HG03108 (cell line): ENCODE results near the gene NRG3.

Experiments used
- ATAC-seq: cut with Tn5 transposase; IDR thresholded peaks from one replicate; pipeline ENCODE4 v1.9.1; 2021; ENCODE audit warnings: moderate library complexity; ENCODE audit not compliant: unreplicated experiment

The NRG3 gene

GRCh38 chr10:81882011-81882410 lies 7.0 kb downstream of the NRG3 start:
- ATAC-seq: no peak

- ATAC-seq: no peak
These were observed 9.9 kb downstream of the NRG3 start for GRCh38 chr10:81884856-81885255.

- ATAC-seq: no peak
These were observed 10.5 kb downstream of the NRG3 start for GRCh38 chr10:81885491-81885890.

DNA sequence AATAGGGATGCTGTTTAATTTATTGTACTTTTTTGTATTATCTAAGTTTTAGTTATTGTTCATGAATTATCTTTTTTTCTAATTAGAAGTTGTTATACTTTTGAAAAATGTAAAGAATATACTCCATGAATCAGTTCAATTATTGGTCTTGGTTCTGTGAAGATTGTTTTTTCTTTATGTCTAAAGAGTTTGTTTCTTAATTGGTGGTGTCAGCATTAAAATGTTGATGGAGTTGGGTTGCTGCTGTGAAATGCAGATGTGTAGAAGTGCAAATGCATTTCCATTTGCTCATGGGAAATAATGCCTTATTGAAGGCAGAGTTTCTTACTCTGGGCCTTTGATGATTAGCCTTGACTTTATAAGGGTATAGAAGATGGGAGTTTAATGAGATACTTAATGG lies 11.9 kb downstream of the NRG3 start:
- no peak for ATAC-seq

- ATAC-seq: no peak
These were observed 14.3 kb downstream of the NRG3 start for GRCh38 chr10:81889181-81889769.

GRCh38 chr10:81894616-81895015 lies 19.6 kb downstream of the NRG3 start:
- no peak for ATAC-seq

GRCh38 chr10:81898518-81898917 lies 23.5 kb downstream of the NRG3 start:
- ATAC-seq: no peak

DNA sequence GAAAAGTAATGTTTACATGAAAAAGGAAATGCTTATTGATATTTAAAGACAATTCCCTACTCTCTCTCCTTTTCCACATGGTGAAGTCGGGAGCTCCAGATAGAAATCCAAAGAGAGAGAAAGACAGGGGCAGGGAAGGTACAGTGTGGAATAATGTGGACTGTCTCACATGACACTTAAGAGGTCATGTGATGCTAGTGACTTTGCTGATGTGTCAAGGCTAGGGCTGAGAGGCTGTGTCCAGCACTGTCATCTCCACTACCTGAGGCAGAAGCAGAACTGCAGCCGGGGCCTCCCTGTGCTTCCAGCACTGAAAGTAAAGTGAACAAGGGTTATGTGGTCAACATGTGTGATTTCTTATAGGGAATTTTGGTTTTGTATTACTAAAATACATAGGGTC lies 26.0 kb downstream of the NRG3 start:
- ATAC-seq: no peak

DNA sequence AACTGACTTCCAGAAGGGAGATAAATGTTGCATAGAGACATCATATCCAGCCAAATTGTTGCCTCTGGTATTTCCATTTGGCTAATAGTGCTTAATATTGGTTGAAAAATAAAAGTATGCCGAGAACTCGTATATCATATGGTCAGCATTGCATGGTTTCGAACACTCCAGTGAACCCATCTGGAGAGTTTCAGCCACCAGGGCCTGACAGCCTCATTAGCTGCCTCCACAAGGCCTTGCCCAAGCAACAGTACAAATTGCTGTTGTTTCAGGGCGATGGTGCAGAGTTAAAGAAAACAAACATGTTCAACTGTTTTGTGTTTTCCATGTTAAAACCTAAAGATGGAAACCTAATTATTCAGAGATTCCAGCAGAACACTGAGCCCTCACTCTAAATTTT lies 28.5 kb downstream of the NRG3 start:
- no peak for ATAC-seq

DNA sequence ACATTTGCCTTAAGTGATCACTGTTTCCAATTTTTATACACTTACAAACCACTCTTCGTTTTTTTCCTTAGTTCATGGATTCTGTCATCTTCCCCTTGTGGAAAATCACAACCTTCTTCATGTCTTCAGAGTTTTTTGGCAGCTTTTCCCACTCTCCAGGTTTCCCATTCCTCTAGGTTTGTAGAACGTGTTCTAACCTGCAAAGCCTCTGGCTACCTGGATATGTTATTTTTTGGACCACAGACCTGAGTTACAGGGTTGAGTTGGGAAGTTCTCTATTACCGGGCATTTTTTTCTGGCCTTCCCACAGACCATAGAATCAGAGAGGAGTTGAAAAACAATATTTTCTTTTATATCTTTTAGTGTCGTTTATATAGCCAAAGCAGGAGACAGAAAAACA lies 30.2 kb downstream of the NRG3 start:
- no peak for ATAC-seq

GRCh38 chr10:81909453-81909852 lies 34.5 kb downstream of the NRG3 start:
- no peak for ATAC-seq

DNA sequence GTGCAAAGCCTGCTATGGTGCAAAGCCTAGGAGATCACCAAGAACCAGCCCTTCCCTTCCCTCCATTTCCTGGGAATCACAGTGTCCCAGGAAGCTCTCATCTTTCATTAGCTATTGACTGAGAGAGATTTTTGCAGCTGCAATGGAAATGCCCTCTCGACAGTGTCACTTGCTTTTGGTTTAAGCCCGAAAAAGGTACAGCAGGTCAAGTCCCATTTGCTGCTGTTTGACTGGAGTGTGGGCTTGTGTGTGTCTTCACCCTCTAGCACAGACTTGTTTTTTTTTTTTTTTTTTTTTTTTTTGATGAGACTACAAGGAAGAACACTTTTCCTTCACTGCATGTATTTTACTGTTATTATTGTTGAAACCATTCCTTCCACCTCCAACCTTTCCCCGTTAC lies 36.3 kb downstream of the NRG3 start:
- ATAC-seq: no peak

DNA sequence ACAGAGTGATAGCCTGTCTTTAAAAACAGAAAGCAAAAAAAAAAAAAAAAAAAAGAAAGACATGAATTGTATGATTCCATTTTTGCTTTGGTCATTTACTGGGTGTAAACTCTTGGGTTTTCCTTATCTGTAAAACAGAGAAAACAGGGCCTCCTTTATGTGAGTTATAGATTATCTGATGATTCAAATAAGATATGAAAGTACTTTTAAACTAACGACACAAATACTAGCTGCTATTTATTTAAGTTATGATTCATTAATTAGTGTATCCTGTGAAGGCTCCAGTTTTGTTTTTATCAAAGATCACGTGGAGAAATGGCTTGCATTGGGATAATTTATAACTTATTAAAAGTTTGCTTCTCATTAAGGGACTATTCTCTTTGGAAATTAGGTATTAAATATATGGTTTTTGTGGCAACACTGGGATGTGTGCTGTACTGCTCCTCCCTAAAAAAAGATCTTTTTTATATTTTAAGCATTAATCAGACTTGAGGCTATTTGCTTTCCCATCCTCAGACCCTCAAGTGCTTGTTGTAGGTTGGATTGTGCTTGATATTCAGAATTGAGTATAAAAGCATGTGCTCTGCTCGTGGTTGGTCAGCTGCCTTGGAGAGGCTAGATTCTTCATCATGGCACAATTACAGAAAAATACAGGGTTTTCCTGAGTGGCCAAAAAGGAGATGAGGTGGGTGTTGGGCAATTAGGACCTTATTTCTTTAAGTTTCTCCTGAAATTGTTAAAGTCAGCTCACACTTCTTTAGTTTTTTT lies 39.9 kb downstream of the NRG3 start:
- no peak for ATAC-seq

DNA sequence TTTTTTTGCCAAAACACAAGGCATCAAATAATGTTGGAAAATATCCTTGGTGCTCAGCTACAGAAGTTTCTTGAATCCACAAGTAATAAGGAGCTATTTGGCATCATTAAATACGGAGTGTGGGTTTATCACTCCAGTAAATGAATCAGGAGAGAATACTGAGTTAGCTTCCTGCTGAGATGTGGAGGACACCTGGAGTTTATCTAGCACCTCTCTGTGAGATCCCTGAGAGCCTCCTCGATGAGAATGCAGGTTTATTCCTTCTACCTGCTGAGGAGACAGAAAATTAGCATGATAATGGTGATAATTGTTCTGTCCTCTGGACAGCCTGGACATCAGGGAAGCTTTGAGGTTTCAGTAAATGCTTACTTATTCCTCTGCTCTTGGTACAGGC lies 40.5 kb downstream of the NRG3 start:
- ATAC-seq: no peak

DNA sequence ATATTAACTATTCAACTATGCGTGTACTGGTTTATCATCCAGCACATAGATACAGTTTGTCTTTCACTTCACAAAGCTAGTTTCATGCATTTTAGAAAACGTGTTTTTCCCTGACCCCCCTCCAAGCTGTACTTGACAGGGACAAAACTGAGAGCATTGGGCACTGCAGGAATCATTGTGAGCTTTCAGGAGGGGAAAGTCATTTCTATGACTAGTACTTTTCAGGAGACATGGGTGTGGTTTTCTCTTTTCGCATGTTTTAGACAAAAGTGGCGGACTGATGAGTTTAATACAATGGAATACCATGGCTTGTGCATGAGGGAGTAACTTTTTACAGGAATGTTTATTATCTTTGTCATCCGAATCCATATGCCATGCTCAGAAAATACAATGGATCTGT lies 42.7 kb downstream of the NRG3 start:
- ATAC-seq: no peak

DNA sequence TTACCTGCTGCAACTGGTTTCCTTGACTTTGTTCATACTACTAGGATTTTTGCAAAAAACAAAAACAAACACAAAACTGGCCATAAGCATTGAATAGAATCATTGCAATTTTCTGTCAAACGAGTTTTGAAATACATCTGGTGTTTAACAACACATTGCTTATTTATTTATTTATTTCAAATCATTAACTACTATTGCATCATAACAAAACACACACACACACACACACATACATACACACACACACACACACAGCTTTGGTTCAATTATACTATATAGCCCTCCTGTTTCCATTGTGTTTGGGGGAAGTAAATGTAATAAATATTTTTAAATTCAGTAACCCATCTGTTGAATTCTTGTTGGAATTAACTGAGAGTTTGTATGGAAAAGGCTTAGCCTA lies 43.8 kb downstream of the NRG3 start:
- no peak for ATAC-seq

DNA sequence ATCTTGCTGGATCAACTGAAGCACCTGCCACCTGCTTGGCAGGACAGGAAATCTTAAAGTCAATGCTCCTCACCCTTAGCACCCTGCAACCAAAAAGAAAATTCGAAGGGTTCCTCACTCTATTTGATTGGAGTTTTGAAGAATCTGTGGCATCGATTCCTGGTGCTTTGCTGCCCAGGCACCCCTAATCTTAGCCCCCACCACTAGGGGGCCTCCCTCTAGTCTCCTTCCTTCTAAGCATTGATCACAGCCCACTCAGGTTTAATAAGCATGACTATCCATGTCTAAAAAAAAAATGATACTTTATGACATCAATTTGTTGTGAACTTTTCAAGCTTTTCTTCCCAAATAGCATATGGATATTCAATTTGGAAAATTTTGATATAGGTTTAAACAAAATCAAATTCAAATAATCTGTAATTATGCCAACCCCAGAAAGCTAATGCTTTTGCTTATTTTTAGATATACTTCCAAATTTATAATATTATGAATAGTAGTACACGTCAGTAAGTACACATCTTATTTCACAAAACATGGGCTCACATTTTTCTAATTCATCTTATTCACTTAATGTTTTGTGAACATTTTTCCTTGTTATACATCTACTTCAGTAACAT lies 45.3 kb downstream of the NRG3 start:
- ATAC-seq: no peak

DNA sequence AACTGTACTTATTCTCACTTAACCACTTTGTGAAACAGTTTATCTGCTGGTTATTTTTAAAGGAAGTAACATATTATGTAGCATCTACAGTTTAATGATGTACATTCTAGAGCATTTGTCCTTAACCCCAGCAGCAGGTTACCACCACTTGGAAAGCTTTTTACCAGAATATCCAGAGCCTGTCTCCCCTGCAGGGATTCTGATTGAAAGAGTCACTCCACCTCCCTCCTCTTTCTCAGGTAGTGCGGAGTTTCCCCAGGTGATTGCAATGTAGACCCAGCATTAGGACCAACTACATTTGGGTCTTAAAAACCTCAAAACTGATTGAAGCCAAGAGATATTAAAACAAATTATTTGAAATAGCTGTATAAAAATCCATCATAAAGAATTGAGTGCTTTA lies 53.1 kb downstream of the NRG3 start:
- ATAC-seq: no peak

DNA sequence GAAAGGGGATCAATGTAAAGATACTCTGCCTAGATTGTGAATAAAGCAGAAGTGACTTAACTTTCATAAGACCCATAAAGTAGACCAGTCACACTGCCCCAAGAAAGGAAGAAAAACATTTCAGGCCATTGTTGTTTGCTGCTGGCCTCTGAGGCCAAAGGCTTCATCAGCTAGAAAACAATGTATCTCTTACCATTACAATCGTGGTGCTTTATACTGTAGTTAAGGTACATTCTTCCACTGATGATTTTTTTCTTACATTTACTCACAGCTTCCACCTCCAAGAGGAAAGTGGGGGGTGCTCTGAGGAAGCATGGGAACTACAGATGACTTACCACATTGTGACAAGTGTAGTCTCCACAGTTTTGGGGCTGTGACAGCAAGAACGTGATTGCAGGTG lies 68.6 kb downstream of the NRG3 start:
- ATAC-seq: no peak

GRCh38 chr10:81944609-81945008 lies 69.6 kb downstream of the NRG3 start:
- ATAC-seq: no peak

GRCh38 chr10:81949283-81949682 lies 74.3 kb downstream of the NRG3 start:
- ATAC-seq: no peak

DNA sequence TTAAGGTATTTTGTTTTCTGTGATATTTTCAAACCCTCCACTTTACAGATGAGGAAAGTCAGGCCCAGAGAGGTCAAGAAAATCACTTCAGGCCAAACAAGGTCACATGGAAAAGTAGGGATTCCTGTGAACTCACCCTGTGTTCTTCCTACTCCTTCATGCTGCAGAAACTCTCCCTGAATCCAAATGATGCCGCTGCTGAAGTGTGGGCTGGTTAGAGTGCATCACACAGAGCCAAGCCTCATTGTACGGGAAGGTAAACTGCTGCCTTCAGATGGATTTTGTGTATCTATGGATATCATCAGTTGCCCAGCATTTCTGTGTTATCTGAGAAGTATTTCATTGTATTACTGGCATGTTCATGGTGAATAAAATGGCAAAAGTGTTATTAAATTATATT lies 75.4 kb downstream of the NRG3 start:
- ATAC-seq: no peak

DNA sequence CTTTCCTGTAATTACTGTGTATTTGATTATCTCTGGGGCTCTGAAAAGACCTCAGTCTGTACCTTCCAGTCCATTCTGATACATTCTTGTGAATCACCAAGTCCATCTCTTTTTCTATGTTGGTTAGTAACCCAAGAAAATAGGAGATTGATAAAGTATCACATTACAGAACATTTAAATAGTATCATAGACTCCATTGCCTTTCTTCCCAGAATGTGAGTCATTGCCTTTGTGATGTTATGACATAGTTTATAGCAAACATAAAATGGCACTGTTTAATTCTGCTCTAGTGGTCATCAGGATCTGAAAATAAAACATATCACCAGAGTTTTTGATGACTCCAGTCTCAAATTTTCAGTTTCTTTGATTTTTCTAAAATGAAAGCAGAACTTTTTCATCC lies 78.4 kb downstream of the NRG3 start:
- ATAC-seq: no peak
